Measurements from ENCODE around the gene UBA1. TPM values are rescaled to one million over a fixed set of nuclear protein-coding genes. Genes with fewer than 3 reads are reported as not detected.
A peak's percentile ranks its signal among the peaks of the same experiment; 100 is the strongest.

UBA1 gene
- total RNA-seq, 1 experiment from 2014 or later, result 275 TPM

DNA sequence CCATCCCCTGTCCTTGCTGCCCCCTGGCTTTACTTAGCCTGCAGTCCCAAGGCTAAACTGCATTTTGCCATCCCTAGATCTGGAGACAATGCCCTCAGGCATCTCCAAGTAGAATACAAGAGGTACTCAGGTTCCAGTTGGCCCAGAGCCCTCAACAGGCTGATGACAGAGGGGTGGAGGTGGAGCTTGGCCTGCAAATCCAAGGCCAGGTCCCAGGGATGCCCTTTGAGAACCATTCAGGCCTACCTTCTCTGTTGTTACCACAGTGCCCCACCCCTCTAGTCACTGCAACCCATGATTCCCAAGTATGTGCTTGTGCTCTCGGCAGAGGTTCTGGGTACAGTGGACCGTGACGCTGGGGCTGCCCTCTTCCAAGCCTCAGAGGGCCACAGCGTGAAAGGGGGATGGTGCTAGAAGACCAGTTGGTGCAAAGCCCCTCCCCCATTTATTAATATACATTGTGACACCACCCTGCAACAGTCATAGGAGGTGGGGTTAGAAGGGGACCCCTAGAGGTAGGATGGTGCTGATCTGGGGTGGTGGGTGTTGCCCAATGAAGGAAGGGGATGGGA lies 6.4 kb upstream of the UBA1 start:
- no peak overlapping the region for H2AFZ ChIP-seq (ENCODE audit: low read depth, low read length, poor library complexity, severe bottlenecking)
- TF ChIP-seq SP1 (IDR thresholded peaks at IDR 0.05; ENCODE audit: low read depth), result no peak
- no peaks in the 10 kb centered on the region for H4K20me1 ChIP-seq (ENCODE audit: insufficient read depth)
- ChIA-PET CTCF (interaction anchor here (1.3 kb wide), 1 partner anchor 336 kb away, joined by 4 read pairs; no protein-coding TSS in a partner anchor), POLR2A (no interaction called here), RAD21 (ENCODE audit: low non-redundant PET in 1 of 2, low total read pairs in 2 of 2, uncharacterized antibody in 2 of 2, unreplicated experiment in 2 of 2) (no interaction called here)
- peaks cover 0 to 12% of the 10 kb centered on the region in 2 experiments; a peak in 2 of 4 replicates for H3K4me1 ChIP-seq (ENCODE audit: control insufficient read depth in 1 of 2, insufficient read depth in 2 of 2, low read length in 2 of 2)
- H3K27ac ChIP-seq (ENCODE audit: low read depth, low read length), result no peak overlapping the region
- no peaks in the 10 kb centered on the region for H3K27me3 ChIP-seq (ENCODE audit: insufficient read depth, low read length)
- intact Hi-C loops (cut with micrococcal nuclease), result no loop called here
- DNase-seq (ENCODE audit: low read depth, low spot score) (no peak), ATAC-seq (no peak)
- peaks cover 15% of the 10 kb centered on the region for H3K79me2 ChIP-seq (ENCODE audit: insufficient read depth, low read length)
- no peaks in the 10 kb centered on the region; a peak in 1 of 4 replicates for H3K36me3 ChIP-seq (ENCODE audit: control insufficient read depth in 1 of 2, insufficient read depth in 2 of 2, low read length in 2 of 2)
- no peak overlapping the region for H3K9ac ChIP-seq (ENCODE audit: low read length)
- H3K9me3 ChIP-seq (ENCODE audit: control insufficient read depth in 1 of 2, insufficient read depth in 1 of 2, low read depth in 1 of 2, low read length in 2 of 2), result no peaks in the 10 kb centered on the region
- no peaks in the 10 kb centered on the region for H3K9me2 ChIP-seq (ENCODE audit: insufficient read depth)
- no peak overlapping the region for H3K4me2 ChIP-seq (ENCODE audit: low read length)
- H3K4me3 ChIP-seq (replicated peaks in 1 of 2; ENCODE audit: low read depth in 1 of 2, low read length in 2 of 2), result no peak overlapping the region
- no TSS peak for BruUV-seq (replicated peaks)

DNA sequence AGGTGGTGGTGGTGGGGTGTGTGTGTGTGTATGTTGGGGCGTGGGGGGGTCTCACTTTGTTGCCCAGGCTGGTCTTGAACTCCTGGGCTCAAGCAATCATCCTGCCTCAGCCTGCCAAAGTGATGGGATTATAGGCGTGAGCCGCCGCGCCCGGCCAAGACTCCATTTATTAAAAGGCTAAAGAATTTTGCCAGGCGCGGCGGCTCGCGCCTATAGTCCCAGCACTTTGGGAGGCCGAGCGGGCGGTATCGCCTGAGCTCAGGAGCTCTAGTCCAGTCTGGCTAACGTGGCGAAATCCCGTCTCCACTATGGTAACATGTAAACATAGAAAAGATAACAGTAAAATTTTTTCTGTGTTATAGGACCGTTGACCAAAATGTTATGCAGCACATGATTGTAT lies 3.7 kb upstream of the UBA1 start:
- H3K4me1 ChIP-seq (ENCODE audit: control insufficient read depth in 1 of 2, insufficient read depth in 2 of 2, low read length in 2 of 2), result peaks cover 5 to 25% of the 10 kb centered on the region in 2 experiments; a peak in 3 of 4 replicates
- H3K9ac ChIP-seq (ENCODE audit: low read length), result no peak overlapping the region
- peak overlapping the region; percentile 82; the same call in 1 of the 2 replicates for H3K4me2 ChIP-seq (ENCODE audit: low read length)
- ChIA-PET POLR2A (interaction anchor here (1.1 to 2.0 kb wide), 3 partner anchors 28 to 333 kb away, joined by 4 to 7 read pairs (median 5); partner anchors contain the start of gene RBM10), CTCF (interaction anchor here (1.2 to 1.7 kb wide), 3 partner anchors 44 to 195 kb away, joined by 3 to 11 read pairs (median 4); partner anchors contain the start of genes NDUFB11 and RBM10), RAD21 (ENCODE audit: low non-redundant PET in 1 of 2, low total read pairs in 2 of 2, uncharacterized antibody in 2 of 2, unreplicated experiment in 2 of 2) (no interaction called here)
- ATAC-seq (no peak), DNase-seq (ENCODE audit: low read depth, low spot score) (no peak)
- no peaks in the 10 kb centered on the region; a peak in 1 of 4 replicates for H3K36me3 ChIP-seq (ENCODE audit: control insufficient read depth in 1 of 2, insufficient read depth in 2 of 2, low read length in 2 of 2)
- H4K20me1 ChIP-seq (ENCODE audit: insufficient read depth), result no peaks in the 10 kb centered on the region
- no peaks in the 10 kb centered on the region for H3K9me2 ChIP-seq (ENCODE audit: insufficient read depth)
- BruUV-seq (replicated peaks), result no TSS peak
- no peak overlapping the region for H3K4me3 ChIP-seq (replicated peaks in 1 of 2; ENCODE audit: low read depth in 1 of 2, low read length in 2 of 2)
- no peak overlapping the region for H3K27ac ChIP-seq (ENCODE audit: low read depth, low read length)
- no peaks in the 10 kb centered on the region for H3K9me3 ChIP-seq (ENCODE audit: control insufficient read depth in 1 of 2, insufficient read depth in 1 of 2, low read depth in 1 of 2, low read length in 2 of 2)
- no peaks in the 10 kb centered on the region for H3K27me3 ChIP-seq (ENCODE audit: insufficient read depth, low read length)
- peaks cover 28% of the 10 kb centered on the region for H3K79me2 ChIP-seq (ENCODE audit: insufficient read depth, low read length)
- no peak overlapping the region for H2AFZ ChIP-seq (ENCODE audit: low read depth, low read length, poor library complexity, severe bottlenecking)
- intact Hi-C loops (cut with micrococcal nuclease), result loop anchor here (5.0 to 10.0 kb wide), 4 partner anchors 172 to 837 kb away; partner anchors contain the start of gene ZNF41
- TF ChIP-seq EZH2 (IDR thresholded peaks at IDR 0.05) (no peak), YY1 (IDR thresholded peaks at IDR 0.05; ENCODE audit: extremely low read depth, insufficient replicate concordance, low read depth, low read length) (no peak), ZFX (IDR thresholded peaks at IDR 0.05) (no peak), CBX3 (IDR thresholded peaks at IDR 0.05; ENCODE audit: low read depth) (no peak), POLR2AphosphoS5 (IDR thresholded peaks at IDR 0.05; ENCODE audit: low read depth, low read length) (no peak), JUND (IDR thresholded peaks at IDR 0.05) (no peak), SP1 (IDR thresholded peaks at IDR 0.05; ENCODE audit: low read depth) (no peak), EZH2phosphoT487 (IDR thresholded peaks at IDR 0.05; ENCODE audit: borderline replicate concordance) (no peak), ZNF274 (IDR thresholded peaks at IDR 0.05; ENCODE audit: low read depth, low read length) (no peak), EGR1 (IDR thresholded peaks at IDR 0.05; ENCODE audit: low read depth) (no peak)
- TF ChIP-seq, protein P1, sequence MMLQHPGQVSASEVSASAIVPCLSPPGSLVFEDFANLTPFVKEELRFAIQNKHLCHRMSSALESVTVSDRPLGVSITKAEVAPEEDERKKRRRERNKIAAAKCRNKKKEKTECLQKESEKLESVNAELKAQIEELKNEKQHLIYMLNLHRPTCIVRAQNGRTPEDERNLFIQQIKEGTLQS (IDR thresholded peaks at IDR 0.05), result no peak
- TF ChIP-seq, protein P2, sequence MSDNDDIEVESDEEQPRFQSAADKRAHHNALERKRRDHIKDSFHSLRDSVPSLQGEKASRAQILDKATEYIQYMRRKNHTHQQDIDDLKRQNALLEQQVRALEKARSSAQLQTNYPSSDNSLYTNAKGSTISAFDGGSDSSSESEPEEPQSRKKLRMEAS (IDR thresholded peaks at IDR 0.05), result no peak
- TF ChIP-seq, protein P3, sequence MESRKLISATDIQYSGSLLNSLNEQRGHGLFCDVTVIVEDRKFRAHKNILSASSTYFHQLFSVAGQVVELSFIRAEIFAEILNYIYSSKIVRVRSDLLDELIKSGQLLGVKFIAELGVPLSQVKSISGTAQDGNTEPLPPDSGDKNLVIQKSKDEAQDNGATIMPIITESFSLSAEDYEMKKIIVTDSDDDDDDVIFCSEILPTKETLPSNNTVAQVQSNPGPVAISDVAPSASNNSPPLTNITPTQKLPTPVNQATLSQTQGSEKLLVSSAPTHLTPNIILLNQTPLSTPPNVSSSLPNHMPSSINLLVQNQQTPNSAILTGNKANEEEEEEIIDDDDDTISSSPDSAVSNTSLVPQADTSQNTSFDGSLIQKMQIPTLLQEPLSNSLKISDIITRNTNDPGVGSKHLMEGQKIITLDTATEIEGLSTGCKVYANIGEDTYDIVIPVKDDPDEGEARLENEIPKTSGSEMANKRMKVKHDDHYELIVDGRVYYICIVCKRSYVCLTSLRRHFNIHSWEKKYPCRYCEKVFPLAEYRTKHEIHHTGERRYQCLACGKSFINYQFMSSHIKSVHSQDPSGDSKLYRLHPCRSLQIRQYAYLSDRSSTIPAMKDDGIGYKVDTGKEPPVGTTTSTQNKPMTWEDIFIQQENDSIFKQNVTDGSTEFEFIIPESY (IDR thresholded peaks at IDR 0.05; ENCODE audit: extremely low read depth, insufficient replicate concordance, low read length), result no peak
- TF ChIP-seq, protein P4, sequence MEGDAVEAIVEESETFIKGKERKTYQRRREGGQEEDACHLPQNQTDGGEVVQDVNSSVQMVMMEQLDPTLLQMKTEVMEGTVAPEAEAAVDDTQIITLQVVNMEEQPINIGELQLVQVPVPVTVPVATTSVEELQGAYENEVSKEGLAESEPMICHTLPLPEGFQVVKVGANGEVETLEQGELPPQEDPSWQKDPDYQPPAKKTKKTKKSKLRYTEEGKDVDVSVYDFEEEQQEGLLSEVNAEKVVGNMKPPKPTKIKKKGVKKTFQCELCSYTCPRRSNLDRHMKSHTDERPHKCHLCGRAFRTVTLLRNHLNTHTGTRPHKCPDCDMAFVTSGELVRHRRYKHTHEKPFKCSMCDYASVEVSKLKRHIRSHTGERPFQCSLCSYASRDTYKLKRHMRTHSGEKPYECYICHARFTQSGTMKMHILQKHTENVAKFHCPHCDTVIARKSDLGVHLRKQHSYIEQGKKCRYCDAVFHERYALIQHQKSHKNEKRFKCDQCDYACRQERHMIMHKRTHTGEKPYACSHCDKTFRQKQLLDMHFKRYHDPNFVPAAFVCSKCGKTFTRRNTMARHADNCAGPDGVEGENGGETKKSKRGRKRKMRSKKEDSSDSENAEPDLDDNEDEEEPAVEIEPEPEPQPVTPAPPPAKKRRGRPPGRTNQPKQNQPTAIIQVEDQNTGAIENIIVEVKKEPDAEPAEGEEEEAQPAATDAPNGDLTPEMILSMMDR (IDR thresholded peaks at IDR 0.05 in 2 of 3, conservative IDR thresholded peaks at IDR 0.05 in 1 of 3; ENCODE audit: borderline replicate concordance in 1 of 3, insufficient read depth in 1 of 3, low read depth in 2 of 3, low read length in 2 of 3), result no peak
